Coronary artery (tissue), 2 donors: ENCODE data around the gene CEBPB.

Experiments used
- DNase-seq: peaks from one replicate; pipeline ENCODE4 v3.0.0-alpha.2; 2017; ENCODE audit warnings: low spot score
- H3K27ac ChIP-seq, 2 donors: fragments of 200-600 bp; sonication (generic); one replicate each; pipeline ENCODE4 v1.5.1; 2016 to 2019
- H3K4me3 ChIP-seq: fragments of 200-600 bp; sonication (generic); 2 replicates; pipeline ENCODE4 v1.5.1; 2016; ENCODE audit warnings: mild to moderate bottlenecking, moderate library complexity
- CTCF ChIP-seq: fragments of 200-600 bp; sonication (generic); IDR thresholded peaks from one replicate; pipeline ENCODE4 v1.5.1; 2019; ENCODE audit warnings: antibody characterized with exemption

CEBPB gene

GRCh38 chr20:50191065-50191543 lies 474 bp downstream of the CEBPB start:
- peak; percentile 85 for DNase-seq
- Histone ChIP-seq H3K27ac (peak overlapping the region; percentile 99), H3K4me3 (peak overlapping the region; percentile 89)
- no peak for TF ChIP-seq CTCF

- H3K27ac ChIP-seq, result peak overlapping the region; percentile 99
- no peak for DNase-seq
- peak overlapping the region; percentile 89 for H3K4me3 ChIP-seq
- no peak for TF ChIP-seq CTCF
Observed at GRCh38 chr20:50191544-50192363, 1.1 kb downstream of the CEBPB start.

GRCh38 chr20:50192364-50193198 lies 2.0 kb downstream of the CEBPB start:
- peak; percentile 90 for DNase-seq
- no peak for TF ChIP-seq CTCF
- H3K4me3 ChIP-seq, result peak overlapping the region; percentile 89
- peak overlapping the region; percentile 99 for H3K27ac ChIP-seq

DNA sequence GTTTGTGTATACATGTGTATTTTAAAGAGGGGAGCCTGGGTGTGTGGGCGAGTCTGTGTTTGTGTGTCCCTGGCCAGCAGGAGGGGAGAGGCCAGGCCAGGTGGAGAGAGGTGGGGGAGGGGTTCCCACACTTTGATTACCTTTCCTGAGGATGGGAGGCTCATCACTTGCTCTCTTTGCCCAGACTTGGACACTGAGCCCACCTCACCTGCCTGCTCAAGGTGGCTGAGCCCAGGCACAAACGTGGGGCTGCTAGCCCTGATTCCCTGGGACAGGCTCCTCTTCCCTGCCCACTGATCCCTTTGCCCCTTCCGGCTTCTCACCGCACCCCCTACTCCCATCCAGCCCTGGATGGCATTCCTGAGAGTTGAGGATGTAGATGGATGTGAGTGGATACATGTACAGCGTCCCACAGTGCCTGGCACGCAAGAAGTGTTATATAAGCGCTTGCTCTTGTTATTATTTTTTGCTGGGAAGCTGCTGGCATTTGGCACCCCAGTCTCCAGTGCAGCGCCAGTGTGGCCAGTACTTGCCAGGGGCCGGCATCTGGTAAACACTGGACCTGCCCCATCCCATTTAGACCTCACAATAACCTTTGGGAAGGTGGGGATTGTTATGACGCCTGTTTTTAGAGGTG lies 2.7 kb downstream of the CEBPB start:
- DNase-seq, result no peak
- Histone ChIP-seq H3K27ac (peak overlapping the region; percentile 93 to 99), H3K4me3 (peak overlapping the region; percentile 89)
- no peak for TF ChIP-seq CTCF

DNA sequence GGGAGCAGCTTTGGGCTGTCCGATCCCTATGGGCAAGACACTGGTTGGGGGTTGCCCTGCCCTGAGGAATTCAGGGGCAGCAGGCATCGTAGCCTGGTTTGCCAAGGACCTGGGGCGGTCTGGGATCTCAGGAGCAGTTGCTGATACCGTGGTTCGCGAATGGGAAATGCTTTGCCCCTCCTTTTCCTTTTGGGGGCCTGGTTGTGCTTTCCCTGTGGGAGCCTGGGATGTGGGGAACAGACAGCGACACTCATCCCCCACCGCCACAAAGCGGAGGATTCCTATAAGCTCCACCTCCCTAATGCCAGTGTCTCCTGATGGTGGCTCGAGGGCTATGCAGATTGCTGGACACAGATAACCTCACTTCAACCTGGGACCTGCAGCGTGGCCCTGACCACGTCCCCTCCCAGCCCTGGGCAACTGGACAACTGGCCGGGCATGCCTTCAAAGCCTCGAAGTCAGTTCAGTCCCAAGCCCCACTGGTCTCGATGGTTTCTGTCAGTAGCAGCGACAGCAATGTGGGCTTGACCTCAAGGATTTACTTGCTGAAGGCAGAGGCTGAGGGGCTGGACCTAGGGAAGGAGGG lies 3.3 kb downstream of the CEBPB start:
- peak overlapping the region; percentile 93 to 99 for H3K27ac ChIP-seq
- peak overlapping the region; percentile 89 for H3K4me3 ChIP-seq
- TF ChIP-seq CTCF, result no peak
- no peak for DNase-seq

DNA sequence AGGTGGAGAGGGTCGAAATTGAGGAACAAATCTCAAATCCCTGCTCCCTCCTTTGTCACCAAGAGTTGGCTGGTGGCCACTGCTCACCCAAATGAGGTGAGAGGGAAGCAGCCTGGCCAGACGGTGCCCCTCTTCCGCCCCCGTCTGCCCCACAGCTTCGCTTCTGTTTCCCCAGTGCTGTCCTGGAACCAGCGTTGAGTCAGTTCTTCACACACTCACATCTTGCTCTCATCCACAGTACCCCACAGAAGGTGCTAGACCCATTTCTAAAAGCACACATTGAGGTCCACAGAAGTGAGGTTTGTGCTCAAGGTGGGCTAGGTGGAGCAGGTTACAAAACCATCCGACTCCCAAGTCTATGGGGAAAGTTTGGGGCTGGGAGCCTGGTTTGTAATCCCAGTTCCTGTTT lies 3.8 kb downstream of the CEBPB start:
- H3K4me3 ChIP-seq, result peak overlapping the region; percentile 89
- H3K27ac ChIP-seq, result peak overlapping the region; percentile 93 to 99
- no peak for TF ChIP-seq CTCF
- DNase-seq, result no peak
